ENCODE data around the gene CACNA1D.

CACNA1D gene

GRCh38 chr3:53823026-53823955, 328.9 kb downstream of the CACNA1D start:
- TF ChIP-seq CTCF (IDR thresholded peaks at IDR 0.05; ENCODE audit: borderline replicate concordance, control extremely low read depth, extremely low read depth, insufficient read depth, missing control alignments) = no peak
- no peak for DNase-seq (ENCODE audit: low spot score)
- in situ Hi-C loops (cut with MboI; ENCODE audit: low sequenced_read_pairs, unreplicated experiment) = no loop called here

DNA sequence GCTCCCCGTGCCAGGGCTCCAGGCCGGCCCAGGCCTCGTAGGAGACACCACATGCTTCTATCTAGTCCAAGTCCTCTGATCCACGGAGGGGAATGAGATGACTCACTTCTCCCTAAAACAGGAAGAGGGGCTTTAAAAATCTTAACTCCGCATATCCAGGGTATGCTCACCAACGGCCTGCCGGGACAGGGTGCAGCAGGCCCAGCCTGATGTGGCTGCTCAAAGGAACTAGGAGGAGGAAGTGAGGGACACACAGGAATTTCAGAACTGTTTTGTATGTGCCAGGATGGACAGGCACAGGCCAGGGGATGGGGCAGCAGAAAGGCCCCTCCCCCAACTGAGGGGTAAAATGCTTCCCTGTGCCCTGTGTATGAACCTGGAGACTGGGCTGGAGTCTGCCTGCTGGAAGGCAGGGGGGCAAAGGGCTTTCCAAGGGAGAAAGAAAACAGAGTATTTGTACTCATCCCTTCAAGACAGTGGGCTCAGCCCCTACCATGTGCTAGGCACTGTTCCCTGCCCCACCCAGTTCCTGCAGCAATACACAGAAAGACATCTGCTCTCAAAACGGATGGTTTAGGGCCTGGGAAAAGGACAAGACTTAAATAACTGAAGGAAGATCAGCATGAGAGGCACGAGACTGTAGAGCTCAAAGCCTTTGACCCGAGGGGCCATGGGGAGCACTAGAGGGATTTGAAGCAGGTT, 329.7 kb downstream of the CACNA1D start:
- TF ChIP-seq CTCF (IDR thresholded peaks at IDR 0.05; ENCODE audit: borderline replicate concordance, control extremely low read depth, extremely low read depth, insufficient read depth, missing control alignments) = no peak
- DNase-seq (ENCODE audit: low spot score) = no peak
- in situ Hi-C loops (cut with MboI; ENCODE audit: low sequenced_read_pairs, unreplicated experiment) = no loop called here

GRCh38 chr3:53824795-53825194, 330.4 kb downstream of the CACNA1D start:
- in situ Hi-C loops (cut with MboI; ENCODE audit: low sequenced_read_pairs, unreplicated experiment) = no loop called here
- no peak for TF ChIP-seq CTCF (IDR thresholded peaks at IDR 0.05; ENCODE audit: borderline replicate concordance, control extremely low read depth, extremely low read depth, insufficient read depth, missing control alignments)
- DNase-seq (ENCODE audit: low spot score) = no peak

GRCh38 chr3:53826048-53826447, 331.6 kb downstream of the CACNA1D start:
- in situ Hi-C loops (cut with MboI; ENCODE audit: low sequenced_read_pairs, unreplicated experiment) = no loop called here
- DNase-seq (ENCODE audit: low spot score) = no peak
- TF ChIP-seq CTCF (IDR thresholded peaks at IDR 0.05; ENCODE audit: borderline replicate concordance, control extremely low read depth, extremely low read depth, insufficient read depth, missing control alignments) = no peak

DNA sequence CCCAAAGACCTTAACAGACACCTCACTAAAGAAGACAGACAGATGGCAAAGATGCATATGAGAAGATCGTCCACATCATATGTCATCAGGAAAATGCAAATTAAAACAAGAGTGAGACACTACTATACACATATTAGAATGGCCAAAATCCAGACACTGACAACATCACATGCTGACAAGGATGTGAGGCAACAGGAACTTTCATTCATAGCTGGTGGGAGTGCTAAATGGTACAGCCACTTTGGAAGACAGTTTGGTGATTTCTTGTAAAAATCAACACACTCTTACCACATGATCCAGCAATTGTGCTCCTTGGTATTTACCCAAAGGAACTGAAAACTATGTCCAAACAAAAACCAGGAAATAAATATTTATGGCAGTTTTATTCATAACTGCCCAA, 334.2 kb downstream of the CACNA1D start:
- DNase-seq (ENCODE audit: low spot score) = no peak
- TF ChIP-seq CTCF (IDR thresholded peaks at IDR 0.05; ENCODE audit: borderline replicate concordance, control extremely low read depth, extremely low read depth, insufficient read depth, missing control alignments) = no peak
- in situ Hi-C loops (cut with MboI; ENCODE audit: low sequenced_read_pairs, unreplicated experiment) = no loop called here

- no peak for TF ChIP-seq CTCF (IDR thresholded peaks at IDR 0.05; ENCODE audit: borderline replicate concordance, control extremely low read depth, extremely low read depth, insufficient read depth, missing control alignments)
- in situ Hi-C loops (cut with MboI; ENCODE audit: low sequenced_read_pairs, unreplicated experiment) = no loop called here
Measured at GRCh38 chr3:53829605-53830004, 335.2 kb downstream of the CACNA1D start.

More at GRCh38 chr3:53829605-53830004, 335.2 kb downstream of the CACNA1D start:
- no peak for DNase-seq (ENCODE audit: low spot score)

All from GM13976 (cell line).